Measurements from ENCODE around the gene KRT40. TPM values are rescaled to one million over a fixed set of nuclear protein-coding genes. Genes with fewer than 3 reads are reported as not detected.

Gene KRT40
- total and polyA plus RNA-seq, 7 donors, result not detected

DNA sequence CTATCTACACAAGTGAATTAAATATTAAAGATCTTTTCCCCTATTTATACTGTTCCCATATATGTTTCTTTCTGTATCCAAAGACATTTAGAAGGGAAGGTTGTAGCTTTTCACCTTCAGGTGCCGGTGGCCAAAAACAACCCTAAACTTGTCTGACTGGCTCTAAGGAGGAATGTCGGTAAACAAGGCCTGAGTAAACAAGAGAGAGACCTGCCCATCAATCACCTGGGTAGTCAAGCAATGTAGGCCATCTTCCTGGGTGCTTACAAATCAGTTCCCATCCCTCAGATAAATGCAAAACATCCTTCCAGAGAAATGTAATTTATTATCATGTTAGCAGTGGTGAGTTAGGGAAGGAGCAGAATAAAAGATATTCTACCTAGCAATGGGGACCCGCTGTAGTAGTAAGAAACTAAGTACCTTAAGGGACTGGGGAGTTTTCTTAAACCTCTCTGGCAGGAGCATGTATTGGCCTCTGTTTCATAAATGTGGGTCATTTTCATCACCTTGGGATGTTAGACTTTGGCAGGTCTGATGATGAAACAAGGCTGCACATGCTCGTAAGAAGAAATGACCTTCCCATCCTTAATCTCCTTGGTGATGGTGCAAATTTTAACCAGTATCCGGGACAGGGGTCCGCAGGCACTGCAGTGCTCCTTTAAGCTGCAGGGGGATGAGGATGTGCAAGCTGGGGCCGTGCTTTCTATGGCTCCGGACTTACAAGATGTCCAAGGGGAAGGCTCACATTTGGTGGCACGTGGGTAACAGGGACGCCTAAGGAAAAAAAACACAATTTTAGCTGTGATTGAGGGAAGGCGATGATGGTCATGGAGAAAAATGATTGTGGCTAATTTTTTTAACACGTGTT lies 25.8 kb downstream of the KRT40 start:
- no peak for DNase-seq
- WGBS, 3 donors, result 79 to 81% (median 80%) methylated on average over 12 of the region's 12 CpGs
- H3K27ac ChIP-seq, result no peak overlapping the region
- no peak overlapping the region for H3K4me3 ChIP-seq
- no peaks in the 10 kb centered on the region for H3K36me3 ChIP-seq (ENCODE audit: insufficient read depth in 1 of 2, low read depth in 1 of 2)
- TF ChIP-seq, protein P1, sequence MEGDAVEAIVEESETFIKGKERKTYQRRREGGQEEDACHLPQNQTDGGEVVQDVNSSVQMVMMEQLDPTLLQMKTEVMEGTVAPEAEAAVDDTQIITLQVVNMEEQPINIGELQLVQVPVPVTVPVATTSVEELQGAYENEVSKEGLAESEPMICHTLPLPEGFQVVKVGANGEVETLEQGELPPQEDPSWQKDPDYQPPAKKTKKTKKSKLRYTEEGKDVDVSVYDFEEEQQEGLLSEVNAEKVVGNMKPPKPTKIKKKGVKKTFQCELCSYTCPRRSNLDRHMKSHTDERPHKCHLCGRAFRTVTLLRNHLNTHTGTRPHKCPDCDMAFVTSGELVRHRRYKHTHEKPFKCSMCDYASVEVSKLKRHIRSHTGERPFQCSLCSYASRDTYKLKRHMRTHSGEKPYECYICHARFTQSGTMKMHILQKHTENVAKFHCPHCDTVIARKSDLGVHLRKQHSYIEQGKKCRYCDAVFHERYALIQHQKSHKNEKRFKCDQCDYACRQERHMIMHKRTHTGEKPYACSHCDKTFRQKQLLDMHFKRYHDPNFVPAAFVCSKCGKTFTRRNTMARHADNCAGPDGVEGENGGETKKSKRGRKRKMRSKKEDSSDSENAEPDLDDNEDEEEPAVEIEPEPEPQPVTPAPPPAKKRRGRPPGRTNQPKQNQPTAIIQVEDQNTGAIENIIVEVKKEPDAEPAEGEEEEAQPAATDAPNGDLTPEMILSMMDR (IDR thresholded peaks at IDR 0.05), result no peak
- intact Hi-C loops (cut with DNase I), result no loop called here
- no peaks in the 10 kb centered on the region for H3K9me3 ChIP-seq
- ATAC-seq, result no peak
- H3K4me1 ChIP-seq, result no peaks in the 10 kb centered on the region
- H3K27me3 ChIP-seq (ENCODE audit: insufficient read depth in 3 of 3, low read length in 2 of 3), result peaks cover 0 to 9% (median 0%) of the 10 kb centered on the region in 3 donors

DNA sequence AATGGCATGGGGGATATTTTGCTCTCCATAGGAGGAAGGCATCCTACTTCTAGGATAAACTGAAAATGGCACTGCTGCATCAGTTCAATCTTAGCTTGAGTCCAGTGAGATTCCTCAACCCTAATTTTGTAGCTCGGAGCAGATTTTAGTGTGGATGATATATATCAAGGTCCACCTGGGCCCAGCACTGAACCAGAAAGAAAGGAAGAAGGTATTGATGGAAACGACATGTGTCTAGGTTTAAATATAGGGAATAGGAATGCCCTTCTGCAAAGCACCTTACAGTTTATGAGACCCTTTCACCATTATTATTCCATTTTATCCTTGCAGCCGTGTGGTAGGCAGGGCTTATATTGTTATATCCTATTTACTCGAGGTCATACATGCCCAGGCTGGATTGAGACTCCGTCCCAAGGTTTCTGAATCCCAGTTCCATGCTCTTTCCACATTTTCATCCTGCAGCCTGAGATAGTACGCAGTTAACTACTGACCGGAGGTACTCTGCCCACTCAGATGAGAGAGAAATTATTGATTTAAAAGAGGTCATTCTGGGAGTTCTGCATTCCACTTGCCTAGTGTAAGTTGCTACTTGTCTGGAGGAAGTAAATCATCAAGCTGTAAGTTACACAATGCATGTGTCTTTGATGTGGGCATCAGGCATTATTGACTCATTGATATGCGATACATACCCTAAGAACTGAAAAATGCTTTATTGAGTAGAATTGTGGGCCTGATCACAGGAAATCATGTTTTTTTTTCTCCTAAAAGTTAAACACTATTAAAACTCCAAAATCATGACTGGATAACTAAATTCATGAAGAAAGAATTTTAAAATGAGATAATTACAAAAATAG lies 27.5 kb downstream of the KRT40 start:
- DNase-seq (no peak), ATAC-seq (no peak)
- H3K27ac ChIP-seq, result no peak overlapping the region
- TF ChIP-seq, protein P1 (IDR thresholded peaks at IDR 0.05), result no peak
- peaks cover 0 to 4% (median 0%) of the 10 kb centered on the region in 3 donors for H3K27me3 ChIP-seq (ENCODE audit: insufficient read depth in 3 of 3, low read length in 2 of 3)
- intact Hi-C loops (cut with DNase I), result no loop called here
- peaks cover 9% of the 10 kb centered on the region for H3K4me1 ChIP-seq
- no peaks in the 10 kb centered on the region for H3K36me3 ChIP-seq (ENCODE audit: insufficient read depth in 1 of 2, low read depth in 1 of 2)
- no peak overlapping the region for H3K4me3 ChIP-seq
- 79 to 88% (median 81%) methylated on average over 8 of the region's 8 CpGs for WGBS, 3 donors
- H3K9me3 ChIP-seq, result no peaks in the 10 kb centered on the region

DNA sequence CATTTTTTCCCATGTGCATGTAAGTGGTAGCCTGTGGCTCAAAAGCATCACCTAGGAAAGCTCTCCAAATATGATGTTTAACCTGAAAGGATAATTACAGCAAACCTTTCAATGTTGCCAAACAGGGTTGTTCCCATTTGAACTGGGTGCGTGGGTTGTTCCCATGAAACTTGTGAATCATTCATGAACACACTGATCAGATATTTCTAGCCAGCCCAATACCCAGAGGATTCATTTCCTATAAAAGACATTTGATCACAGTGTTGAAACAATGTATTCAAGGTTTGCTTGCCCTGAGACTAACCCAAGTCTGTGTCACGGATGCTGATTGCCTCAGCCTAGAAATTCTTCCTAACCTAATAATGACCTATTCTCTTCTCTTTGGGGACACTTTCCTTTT lies 30.2 kb downstream of the KRT40 start:
- peak in 1 of 4 donors; percentile 41 for ATAC-seq
- H3K36me3 ChIP-seq (ENCODE audit: insufficient read depth in 1 of 2, low read depth in 1 of 2), result no peaks in the 10 kb centered on the region
- TF ChIP-seq, protein P1 (IDR thresholded peaks at IDR 0.05), result no peak
- 70 to 80% (median 73%) methylated on average over 2 of the region's 2 CpGs for WGBS, 3 donors
- intact Hi-C loops (cut with DNase I), result no loop called here
- no peak overlapping the region for H3K27ac ChIP-seq
- no peaks in the 10 kb centered on the region for H3K9me3 ChIP-seq
- peaks cover 9% of the 10 kb centered on the region for H3K4me1 ChIP-seq
- H3K4me3 ChIP-seq, result no peak overlapping the region
- DNase-seq, result no peak
- peaks cover 0 to under 1% (median 0%) of the 10 kb centered on the region in 3 donors for H3K27me3 ChIP-seq (ENCODE audit: insufficient read depth in 3 of 3, low read length in 2 of 3)

DNA sequence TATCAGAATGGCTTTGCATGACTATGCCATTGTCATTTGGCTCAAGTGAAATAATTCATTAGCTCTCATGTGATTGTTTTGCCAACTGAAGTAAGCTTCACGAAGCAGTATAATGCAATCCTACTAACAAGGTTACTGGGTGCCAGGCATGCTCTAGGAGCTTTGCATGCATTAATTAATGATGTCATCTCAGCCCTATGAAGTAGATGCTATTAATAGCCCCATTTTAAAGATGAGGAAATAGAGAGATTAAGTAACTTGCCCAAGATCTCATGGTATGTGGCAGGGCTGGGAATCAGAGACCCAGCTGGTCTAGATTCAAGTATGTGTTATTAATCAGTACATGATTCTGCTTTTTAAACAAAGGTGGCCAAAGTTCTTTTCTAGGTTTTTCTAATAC lies 31.5 kb downstream of the KRT40 start:
- Histone ChIP-seq H3K4me3 (no peak overlapping the region), H3K9me3 (no peaks in the 10 kb centered on the region), H3K4me1 (peaks cover 9% of the 10 kb centered on the region), H3K36me3 (ENCODE audit: insufficient read depth in 1 of 2, low read depth in 1 of 2) (no peaks in the 10 kb centered on the region), H3K27me3 (ENCODE audit: insufficient read depth in 3 of 3, low read length in 2 of 3) (peaks cover 0 to 5% (median 0%) of the 10 kb centered on the region in 3 donors), H3K27ac (peak overlapping the region; percentile 68)
- DNase-seq (no peak), ATAC-seq (peak; percentile 78 to 87 (median 84))
- WGBS, 3 donors, result 18 to 31% (median 27%) methylated on average over 1 of the region's 1 CpG
- TF ChIP-seq, protein P1 (IDR thresholded peaks at IDR 0.05), result no peak
- intact Hi-C loops (cut with DNase I), result no loop called here

Measured in psoas muscle (tissue), 8 donors.